ENCODE data around the gene CCL17.

The CCL17 gene

GRCh38 chr16:57444711-57445110 is 40.1 kb downstream of the CCL17 start:
- H3K9me3 ChIP-seq (ENCODE audit: control insufficient read depth in 1 of 2, low read length in 2 of 2) = no peaks in the 10 kb centered on the region
- peaks cover 8 to 11% of the 10 kb centered on the region in 2 donors for H3K36me3 ChIP-seq (ENCODE audit: control insufficient read depth in 1 of 2, insufficient read depth in 2 of 2, low read length in 2 of 2)
- H3K27ac ChIP-seq (ENCODE audit: low read length) = no peak overlapping the region
- no peaks in the 10 kb centered on the region for H3K27me3 ChIP-seq (ENCODE audit: low read depth, low read length)
- H3K4me3 ChIP-seq (ENCODE audit: low read depth in 1 of 2, low read length in 2 of 2) = no peak overlapping the region
- H3K4me1 ChIP-seq (ENCODE audit: control insufficient read depth in 1 of 2, insufficient read depth in 2 of 2, low read length in 2 of 2) = peaks cover 0 to 24% of the 10 kb centered on the region in 2 donors

GRCh38 chr16:57445510-57445909 is 40.9 kb downstream of the CCL17 start:
- peaks cover 3 to 7% of the 10 kb centered on the region in 2 donors for H3K36me3 ChIP-seq (ENCODE audit: control insufficient read depth in 1 of 2, insufficient read depth in 2 of 2, low read length in 2 of 2)
- H3K27ac ChIP-seq (ENCODE audit: low read length) = no peak overlapping the region
- H3K27me3 ChIP-seq (ENCODE audit: low read depth, low read length) = no peaks in the 10 kb centered on the region
- H3K4me3 ChIP-seq (ENCODE audit: low read depth in 1 of 2, low read length in 2 of 2) = no peak overlapping the region
- peaks cover 0 to 24% of the 10 kb centered on the region in 2 donors for H3K4me1 ChIP-seq (ENCODE audit: control insufficient read depth in 1 of 2, insufficient read depth in 2 of 2, low read length in 2 of 2)
- H3K9me3 ChIP-seq (ENCODE audit: control insufficient read depth in 1 of 2, low read length in 2 of 2) = no peaks in the 10 kb centered on the region

GRCh38 chr16:57446531-57447185 is 42.1 kb downstream of the CCL17 start:
- H3K27me3 ChIP-seq (ENCODE audit: low read depth, low read length) = no peaks in the 10 kb centered on the region
- no peaks in the 10 kb centered on the region for H3K9me3 ChIP-seq (ENCODE audit: control insufficient read depth in 1 of 2, low read length in 2 of 2)
- peak overlapping the region; percentile 91 for H3K27ac ChIP-seq (ENCODE audit: low read length)
- H3K4me1 ChIP-seq (ENCODE audit: control insufficient read depth in 1 of 2, insufficient read depth in 2 of 2, low read length in 2 of 2) = peaks cover 0 to 24% of the 10 kb centered on the region in 2 donors
- peak overlapping the region; percentile 76 to 93 for H3K4me3 ChIP-seq (ENCODE audit: low read depth in 1 of 2, low read length in 2 of 2)
- H3K36me3 ChIP-seq (ENCODE audit: control insufficient read depth in 1 of 2, insufficient read depth in 2 of 2, low read length in 2 of 2) = peaks cover 0 to 9% of the 10 kb centered on the region in 2 donors

GRCh38 chr16:57447186-57447962 is 42.8 kb downstream of the CCL17 start, which contains the start of the genes CIAPIN1 and COQ9:
TSS of gene CIAPIN1 (minus strand) at chr16:57447385. CDS start at chr16:57440928, 6,457 bp downstream.
TSS of gene COQ9 (plus strand) at chr16:57447479. CDS start at chr16:57447506, 27 bp downstream.
- Histone ChIP-seq H3K27me3 (ENCODE audit: low read depth, low read length) (no peaks in the 10 kb centered on the region), H3K4me3 (ENCODE audit: low read depth in 1 of 2, low read length in 2 of 2) (peak within 1 kb of the TSS; percentile 76 to 93), H3K4me1 (ENCODE audit: control insufficient read depth in 1 of 2, insufficient read depth in 2 of 2, low read length in 2 of 2) (peaks cover 0 to 24% of the 10 kb centered on the region in 2 donors), H3K9me3 (ENCODE audit: control insufficient read depth in 1 of 2, low read length in 2 of 2) (no peaks in the 10 kb centered on the region), H3K27ac (ENCODE audit: low read length) (peak within 1 kb of the TSS; percentile 91), H3K36me3 (ENCODE audit: control insufficient read depth in 1 of 2, insufficient read depth in 2 of 2, low read length in 2 of 2) (peaks cover 7 to 13% of the 10 kb centered on the region in 2 donors)

- H3K9me3 ChIP-seq (ENCODE audit: control insufficient read depth in 1 of 2, low read length in 2 of 2) = no peaks in the 10 kb centered on the region
- H3K27me3 ChIP-seq (ENCODE audit: low read depth, low read length) = no peaks in the 10 kb centered on the region
- H3K4me1 ChIP-seq (ENCODE audit: control insufficient read depth in 1 of 2, insufficient read depth in 2 of 2, low read length in 2 of 2) = peaks cover 0 to 12% of the 10 kb centered on the region in 2 donors
- no peak overlapping the region for H3K4me3 ChIP-seq (ENCODE audit: low read depth in 1 of 2, low read length in 2 of 2)
- H3K36me3 ChIP-seq (ENCODE audit: control insufficient read depth in 1 of 2, insufficient read depth in 2 of 2, low read length in 2 of 2) = peaks cover 46 to 50% of the 10 kb centered on the region in 2 donors
- H3K27ac ChIP-seq (ENCODE audit: low read length) = no peak overlapping the region
Measured at GRCh38 chr16:57452021-57452420, 47.5 kb downstream of the CCL17 start.

- H3K4me3 ChIP-seq (ENCODE audit: low read depth in 1 of 2, low read length in 2 of 2) = peak within 1 kb of the TSS; percentile 90 to 94
- H3K36me3 ChIP-seq (ENCODE audit: control insufficient read depth in 1 of 2, insufficient read depth in 2 of 2, low read length in 2 of 2) = peaks cover 50 to 61% of the 10 kb centered on the region in 2 donors
- H3K27me3 ChIP-seq (ENCODE audit: low read depth, low read length) = no peaks in the 10 kb centered on the region
- H3K9me3 ChIP-seq (ENCODE audit: control insufficient read depth in 1 of 2, low read length in 2 of 2) = no peaks in the 10 kb centered on the region
- peaks cover 0 to 20% of the 10 kb centered on the region in 2 donors for H3K4me1 ChIP-seq (ENCODE audit: control insufficient read depth in 1 of 2, insufficient read depth in 2 of 2, low read length in 2 of 2)
- H3K27ac ChIP-seq (ENCODE audit: low read length) = peak within 1 kb of the TSS; percentile 37
Measured at GRCh38 chr16:57462209-57462977, 57.8 kb downstream of the CCL17 start, which contains the start of gene POLR2C. TSS of gene POLR2C (plus strand) at chr16:57462679. CDS start at chr16:57462725, 46 bp downstream.

GRCh38 chr16:57462978-57463362 is 58.4 kb downstream of the CCL17 start:
- H3K36me3 ChIP-seq (ENCODE audit: control insufficient read depth in 1 of 2, insufficient read depth in 2 of 2, low read length in 2 of 2) = peaks cover 50 to 61% of the 10 kb centered on the region in 2 donors
- peak overlapping the region; percentile 37 for H3K27ac ChIP-seq (ENCODE audit: low read length)
- H3K4me1 ChIP-seq (ENCODE audit: control insufficient read depth in 1 of 2, insufficient read depth in 2 of 2, low read length in 2 of 2) = peaks cover 0 to 20% of the 10 kb centered on the region in 2 donors
- H3K4me3 ChIP-seq (ENCODE audit: low read depth in 1 of 2, low read length in 2 of 2) = peak overlapping the region; percentile 90 to 94
- no peaks in the 10 kb centered on the region for H3K9me3 ChIP-seq (ENCODE audit: control insufficient read depth in 1 of 2, low read length in 2 of 2)
- H3K27me3 ChIP-seq (ENCODE audit: low read depth, low read length) = no peaks in the 10 kb centered on the region

- Histone ChIP-seq H3K4me3 (ENCODE audit: low read depth in 1 of 2, low read length in 2 of 2) (no peak overlapping the region), H3K36me3 (ENCODE audit: control insufficient read depth in 1 of 2, insufficient read depth in 2 of 2, low read length in 2 of 2) (peaks cover 56 to 61% of the 10 kb centered on the region in 2 donors), H3K4me1 (ENCODE audit: control insufficient read depth in 1 of 2, insufficient read depth in 2 of 2, low read length in 2 of 2) (peaks cover 0 to 20% of the 10 kb centered on the region in 2 donors), H3K27ac (ENCODE audit: low read length) (no peak overlapping the region), H3K27me3 (ENCODE audit: low read depth, low read length) (no peaks in the 10 kb centered on the region), H3K9me3 (ENCODE audit: control insufficient read depth in 1 of 2, low read length in 2 of 2) (no peaks in the 10 kb centered on the region)
Measured at GRCh38 chr16:57464523-57464922, 60.0 kb downstream of the CCL17 start.
